ENCODE measurements around the gene PANK1.
A peak's percentile ranks its signal among the peaks of the same experiment; 100 is the strongest.

Gene PANK1

GRCh38 chr10:89535171-89536012 lies 109.7 kb downstream of the PANK1 start, which contains the start of gene SLC16A12:
TSS of gene SLC16A12 (minus strand) at chr10:89535594. CDS start at chr10:89462578, 73,016 bp downstream.
- H3K27me3 ChIP-seq (ENCODE audit: control insufficient read depth, insufficient read depth, low read length) = peaks cover 42% of the 10 kb centered on the region
- peak within 1 kb of the TSS; percentile 87 for H3K4me3 ChIP-seq (ENCODE audit: low read depth, low read length)
- peak within 1 kb of the TSS; percentile 69 for H3K9ac ChIP-seq (ENCODE audit: low read length)
- no peak within 1 kb of the TSS for H3K27ac ChIP-seq (ENCODE audit: low read depth, low read length)
- no peaks in the 10 kb centered on the region for H3K36me3 ChIP-seq (ENCODE audit: control insufficient read depth, insufficient read depth, low read length)
- peaks cover 36% of the 10 kb centered on the region for H3K4me1 ChIP-seq (ENCODE audit: control insufficient read depth, insufficient read depth, low read length)
- H3K9me3 ChIP-seq (ENCODE audit: control insufficient read depth, insufficient read depth, low read depth, low read length) = no peaks in the 10 kb centered on the region

GRCh38 chr10:89534826-89535166 lies 110.2 kb downstream of the PANK1 start:
- Histone ChIP-seq H3K27ac (ENCODE audit: low read depth, low read length) (no peak overlapping the region), H3K4me3 (ENCODE audit: low read depth, low read length) (peak overlapping the region; percentile 87), H3K9me3 (ENCODE audit: control insufficient read depth, insufficient read depth, low read depth, low read length) (no peaks in the 10 kb centered on the region), H3K9ac (ENCODE audit: low read length) (no peak overlapping the region), H3K4me1 (ENCODE audit: control insufficient read depth, insufficient read depth, low read length) (peaks cover 36% of the 10 kb centered on the region), H3K27me3 (ENCODE audit: control insufficient read depth, insufficient read depth, low read length) (peaks cover 42% of the 10 kb centered on the region), H3K36me3 (ENCODE audit: control insufficient read depth, insufficient read depth, low read length) (no peaks in the 10 kb centered on the region)
